ENCODE results near the gene CDK9.

- TF ChIP-seq POLR2A (IDR thresholded peaks at IDR 0.05; ENCODE audit: low read length): no peak
- TF ChIP-seq GATA1 (IDR thresholded peaks at IDR 0.05; ENCODE audit: low read depth, low read length): no peak
Observed at GRCh38 chr9:127794001-127794791, 8.4 kb downstream of the CDK9 start.

Measured in erythroblast (primary cell).